Heart left ventricle (tissue), 16 donors: ENCODE results near the gene C3. TPM values are rescaled to one million over a fixed set of nuclear protein-coding genes. Genes with fewer than 3 reads are reported as not detected.

Experiments
- ATAC-seq, 4 donors: fragments of 200-7000 bp; cut with Tn5 transposase; one replicate each; pipeline ENCODE4 v1.9.1; 2020 to 2022; ENCODE audit warnings: moderate library complexity in 4 of 4, mild to moderate bottlenecking in 3 of 4, moderate number of reproducible peaks in 1 of 4
- DNase-seq, 5 donors: peaks; one replicate each; pipeline ENCODE4 v3.0.0-alpha.2; 2020
- H3K27ac ChIP-seq, 12 donors: fragments of 200-600 bp; sonication (generic) in 4 of 12; one replicate each; pipeline versions ENCODE4 v1.5.0 to v1.8.0; 2016 to 2022; ENCODE audit warnings: mild to moderate bottlenecking in 2 of 12
- H3K27me3 ChIP-seq, 9 donors: fragments of 200-600 bp; sonication (generic) in 2 of 9; one replicate each; pipeline versions ENCODE4 v1.5.1 to v1.8.0; 2016 to 2022; ENCODE audit warnings: mild to moderate bottlenecking in 3 of 9
- H3K36me3 ChIP-seq, 9 donors: fragments of 200-600 bp; sonication (generic) in 2 of 9; one replicate each; pipeline versions ENCODE4 v1.5.0 to v1.8.0; 2018 to 2022; ENCODE audit warnings: mild to moderate bottlenecking in 2 of 9
- H3K4me1 ChIP-seq, 12 donors: fragments of 200-600 bp; sonication (generic) in 4 of 12; one replicate each; pipeline versions ENCODE4 v1.5.0 to v1.8.0; 2016 to 2022; ENCODE audit warnings: mild to moderate bottlenecking in 3 of 12
- H3K4me3 ChIP-seq, 12 donors: fragments of 200-600 bp; sonication (generic) in 4 of 12; one replicate each; pipeline versions ENCODE4 v1.5.0 to v1.8.0; 2017 to 2022; ENCODE audit warnings: mild to moderate bottlenecking in 9 of 12, moderate library complexity in 4 of 12
- H3K9me3 ChIP-seq, 12 donors: fragments of 200-600 bp; sonication (generic) in 4 of 12; one replicate each; pipeline versions ENCODE4 v1.5.0 to v1.8.0; 2016 to 2022; ENCODE audit warnings: mild to moderate bottlenecking in 1 of 12
- CTCF ChIP-seq, 12 donors: fragments of 200-600 bp; sonication (generic) in 4 of 12; IDR thresholded peaks; one replicate each; pipeline versions ENCODE4 v1.5.0 to v1.8.0; 2018 to 2022; ENCODE audit warnings: antibody characterized with exemption in 12 of 12, mild to moderate bottlenecking in 5 of 12
- POLR2A ChIP-seq, 2 donors: fragments of 450-650 bp; IDR thresholded peaks; one replicate each; pipeline ENCODE4 v1.6.1; 2017; ENCODE audit warnings: antibody characterized with exemption in 2 of 2, mild to moderate bottlenecking in 2 of 2, moderate library complexity in 2 of 2
- WGBS, 4 donors: extraction: QIAGEN DNeasy Blood & Tissue Kit in 2 of 4; methylation state at CpG; one replicate each; pipeline versions ENCODE4 v1.1.5 to v1.1.7; 2013 to 2018; 5-methylcytosine and 5-hydroxymethylcytosine counted together
- intact Hi-C, 10 donors: fragments of 100-400 bp; cut with DNase I; formaldehyde crosslinking; loops; one replicate each; pipeline versions ENCODE4 v1.11.1 to v1.14.2; 2022
- polyA plus RNA-seq, 2 donors: library from polyadenylated mRNA; stranded (reverse); fragments of 200-250 nt; gene quantifications; one replicate each; pipeline ENCODE4 v1.2.3, GENCODE V29; 2013
- total RNA-seq, 9 donors: library from RNA; depleted of rRNA in 2 of 9; stranded (reverse); fragments of >200 nt in 2 of 9; fragmentation: NEBNext Ultra II Directional in 3 of 9; extraction: Animal tissue kit (Norgen Biotek cat#: 25700) in 3 of 9; gene quantifications; one replicate each; pipeline versions ENCODE4 v1.1.0 to v1.2.4, GENCODE V29; 2016 to 2023
- donor health status: ischemic (EF 13 %, LVEDD 7.1; RV severe dilation, severe dysfunction).
- donor health status: healthy with polysubstance abuse.
- donor health status: DM: no; HTN: yes; CAD: no.
- donor health status: DM: no; HTN: no; CAD: no.
- donor health status: ischemic (EF 25% LVEDD 6.9; RV normal size, moderate dysfunction).
- donor health status: ischemic (EF 25% LVEDD 5.7; RV mildly dilated, moderate dysfunction).
- donor health status: healthy.
- donor health status: DM: yes; HTN: yes; CAD: no.
- donor health status: ischemic (EF 35%, LVEDD 5.7; RV mildly dilated, moderate dysfunction).
- donor health status: nonischemic (EF 11% LVEDD 7.7; RV severe dilation, severe dysfunction).
- donor health status: DM: yes; HTN: yes; CAD: no.
- donor health status: PGD.
- donor health status: ischemic (EF 29% LVEDD 5.4; RV normal size, mild dysfunction).
- donor health status: nonischemic (EF 23%, LVEDD 6.1; RV moderate dilation, normal function).

C3 gene
- total and polyA plus RNA-seq, 11 donors: 31.7 to 1,888 (median 81.0) TPM

- H3K4me1 ChIP-seq: no peaks in the 10 kb centered on the region
- H3K9me3 ChIP-seq: no peaks in the 10 kb centered on the region
- peaks cover 0 to 51% (median 17%) of the 10 kb centered on the region in 9 donors for H3K27me3 ChIP-seq
- H3K4me3 ChIP-seq: no peak overlapping the region
- peaks cover 0 to 4% (median 0%) of the 10 kb centered on the region in 9 donors for H3K36me3 ChIP-seq
- ATAC-seq (peak in 1 of 4 donors; percentile 17), DNase-seq (peak in 2 of 5 donors; percentile 2 to 9)
- 87 to 92% (median 89%) methylated on average over 19 to 20 of the region's 20 CpGs for WGBS, 4 donors
- TF ChIP-seq POLR2A (IDR thresholded peaks at IDR 0.05): no peak
- TF ChIP-seq CTCF (IDR thresholded peaks at IDR 0.05): no peak
- intact Hi-C loops: no loop called here
- H3K27ac ChIP-seq: no peak overlapping the region
Observed at GRCh38 chr19:6712692-6713670, 7.5 kb downstream of the C3 start.

- intact Hi-C loops: no loop called here
- Histone ChIP-seq H3K4me1 (no peaks in the 10 kb centered on the region), H3K36me3 (peaks cover 0 to 4% (median 0%) of the 10 kb centered on the region in 9 donors), H3K27ac (no peak overlapping the region), H3K27me3 (peaks cover 0 to 56% (median 22%) of the 10 kb centered on the region in 9 donors), H3K9me3 (no peaks in the 10 kb centered on the region), H3K4me3 (no peak overlapping the region)
- 82 to 93% (median 89%) methylated on average over 7 to 16 of the region's 16 CpGs for WGBS, 4 donors
- TF ChIP-seq POLR2A (IDR thresholded peaks at IDR 0.05): no peak
- no peak for TF ChIP-seq CTCF (IDR thresholded peaks at IDR 0.05)
- no peak for DNase-seq
- ATAC-seq: peak in 1 of 4 donors; percentile 8
Observed at GRCh38 chr19:6712231-6712630, 8.2 kb downstream of the C3 start.

GRCh38 chr19:6711605-6712004, 8.8 kb downstream of the C3 start:
- intact Hi-C loops: no loop called here
- no peak overlapping the region for H3K27ac ChIP-seq
- TF ChIP-seq POLR2A (IDR thresholded peaks at IDR 0.05) (no peak), CTCF (IDR thresholded peaks at IDR 0.05) (no peak)
- no peaks in the 10 kb centered on the region for H3K9me3 ChIP-seq
- peaks cover 0 to 52% (median 24%) of the 10 kb centered on the region in 9 donors for H3K27me3 ChIP-seq
- H3K4me3 ChIP-seq: no peak overlapping the region
- ATAC-seq (no peak), DNase-seq (no peak)
- WGBS, 4 donors: 61 to 68% (median 64%) methylated on average over 8 to 10 of the region's 10 CpGs
- H3K36me3 ChIP-seq: peaks cover 0 to 4% (median 0%) of the 10 kb centered on the region in 9 donors
- no peaks in the 10 kb centered on the region for H3K4me1 ChIP-seq

- ATAC-seq (no peak), DNase-seq (no peak)
- Histone ChIP-seq H3K4me3 (no peak overlapping the region), H3K27me3 (peaks cover 0 to 48% (median 24%) of the 10 kb centered on the region in 9 donors), H3K9me3 (no peaks in the 10 kb centered on the region), H3K27ac (no peak overlapping the region), H3K4me1 (no peaks in the 10 kb centered on the region), H3K36me3 (peaks cover 0 to 4% (median 0%) of the 10 kb centered on the region in 9 donors)
- intact Hi-C loops: no loop called here
- WGBS, 4 donors: 42 to 47% (median 44%) methylated on average over 7 to 9 of the region's 9 CpGs
- no peak for TF ChIP-seq CTCF (IDR thresholded peaks at IDR 0.05)
- TF ChIP-seq POLR2A (IDR thresholded peaks at IDR 0.05): no peak
Observed at GRCh38 chr19:6711078-6711361, 9.4 kb downstream of the C3 start.
